SK-N-SH (cell line): ENCODE results near the gene THUMPD2.

Experiments used
- CHD2 ChIP-seq: fragments of 150-350 bp; IDR thresholded peaks from 2 replicates; pipeline ENCODE4 v1.6.1; 2018; ENCODE audit warnings: low read length; ENCODE audit not compliant: partially characterized antibody
- FOXM1 ChIP-seq: IDR thresholded peaks from 2 replicates; pipeline ENCODE4 v1.4.0; 2012; ENCODE audit warnings: low read depth, mild to moderate bottlenecking
- POLR2AphosphoS5 ChIP-seq: IDR thresholded peaks from 2 replicates; pipeline ENCODE4 v1.6.1; 2012; ENCODE audit warnings: low read depth, low read length
- TF ChIP-seq, protein P1 (sequence below): fragments of 150-350 bp; IDR thresholded peaks from 2 replicates; pipeline ENCODE4 v1.6.1; 2017; ENCODE audit warnings: antibody characterized with exemption, low read length, low read depth, borderline replicate concordance
- TF ChIP-seq, protein P2 (sequence below): IDR thresholded peaks from 2 replicates; pipeline ENCODE4 v1.4.0; 2012; ENCODE audit warnings: low read depth, borderline replicate concordance
- TF ChIP-seq, protein P3 (sequence below): fragments of 200-600 bp; sonication (generic); IDR thresholded peaks from 2 replicates; pipeline ENCODE4 v1.6.1; 2017; ENCODE audit warnings: antibody characterized with exemption, mild to moderate bottlenecking, moderate library complexity

DNA sequence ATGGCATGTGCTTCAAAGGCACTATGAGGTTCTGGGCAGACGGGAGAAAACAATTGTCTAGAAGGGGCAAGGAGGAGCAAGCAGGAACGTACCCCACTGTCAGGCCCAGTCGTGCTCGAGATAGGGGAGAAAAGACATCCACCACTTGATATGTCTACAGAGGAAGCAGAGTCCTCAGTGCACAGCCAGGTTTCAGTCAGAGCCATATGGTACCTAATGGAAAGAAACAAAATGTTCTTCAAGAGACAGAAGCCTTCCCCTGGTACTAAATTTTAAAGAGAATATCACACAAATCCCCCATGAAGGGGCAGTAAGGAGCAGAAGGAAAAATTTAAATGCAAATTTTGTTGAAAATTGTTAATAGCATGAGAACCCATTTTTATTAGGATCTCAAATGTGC, 21.9 kb downstream of the THUMPD2 start:
- TF ChIP-seq, protein P1, sequence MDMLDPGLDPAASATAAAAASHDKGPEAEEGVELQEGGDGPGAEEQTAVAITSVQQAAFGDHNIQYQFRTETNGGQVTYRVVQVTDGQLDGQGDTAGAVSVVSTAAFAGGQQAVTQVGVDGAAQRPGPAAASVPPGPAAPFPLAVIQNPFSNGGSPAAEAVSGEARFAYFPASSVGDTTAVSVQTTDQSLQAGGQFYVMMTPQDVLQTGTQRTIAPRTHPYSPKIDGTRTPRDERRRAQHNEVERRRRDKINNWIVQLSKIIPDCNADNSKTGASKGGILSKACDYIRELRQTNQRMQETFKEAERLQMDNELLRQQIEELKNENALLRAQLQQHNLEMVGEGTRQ, result no peak
- TF ChIP-seq FOXM1, result no peak
- TF ChIP-seq, protein P2, sequence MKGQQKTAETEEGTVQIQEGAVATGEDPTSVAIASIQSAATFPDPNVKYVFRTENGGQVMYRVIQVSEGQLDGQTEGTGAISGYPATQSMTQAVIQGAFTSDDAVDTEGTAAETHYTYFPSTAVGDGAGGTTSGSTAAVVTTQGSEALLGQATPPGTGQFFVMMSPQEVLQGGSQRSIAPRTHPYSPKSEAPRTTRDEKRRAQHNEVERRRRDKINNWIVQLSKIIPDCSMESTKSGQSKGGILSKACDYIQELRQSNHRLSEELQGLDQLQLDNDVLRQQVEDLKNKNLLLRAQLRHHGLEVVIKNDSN, result no peak
- TF ChIP-seq, protein P3, sequence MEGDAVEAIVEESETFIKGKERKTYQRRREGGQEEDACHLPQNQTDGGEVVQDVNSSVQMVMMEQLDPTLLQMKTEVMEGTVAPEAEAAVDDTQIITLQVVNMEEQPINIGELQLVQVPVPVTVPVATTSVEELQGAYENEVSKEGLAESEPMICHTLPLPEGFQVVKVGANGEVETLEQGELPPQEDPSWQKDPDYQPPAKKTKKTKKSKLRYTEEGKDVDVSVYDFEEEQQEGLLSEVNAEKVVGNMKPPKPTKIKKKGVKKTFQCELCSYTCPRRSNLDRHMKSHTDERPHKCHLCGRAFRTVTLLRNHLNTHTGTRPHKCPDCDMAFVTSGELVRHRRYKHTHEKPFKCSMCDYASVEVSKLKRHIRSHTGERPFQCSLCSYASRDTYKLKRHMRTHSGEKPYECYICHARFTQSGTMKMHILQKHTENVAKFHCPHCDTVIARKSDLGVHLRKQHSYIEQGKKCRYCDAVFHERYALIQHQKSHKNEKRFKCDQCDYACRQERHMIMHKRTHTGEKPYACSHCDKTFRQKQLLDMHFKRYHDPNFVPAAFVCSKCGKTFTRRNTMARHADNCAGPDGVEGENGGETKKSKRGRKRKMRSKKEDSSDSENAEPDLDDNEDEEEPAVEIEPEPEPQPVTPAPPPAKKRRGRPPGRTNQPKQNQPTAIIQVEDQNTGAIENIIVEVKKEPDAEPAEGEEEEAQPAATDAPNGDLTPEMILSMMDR, result no peak
- no peak for TF ChIP-seq POLR2AphosphoS5
- no peak for TF ChIP-seq CHD2
